ENCODE data around the gene RAD51B. TPM values are rescaled to one million over a fixed set of nuclear protein-coding genes. Genes with fewer than 3 reads are reported as not detected.

The RAD51B gene
- polyA plus RNA-seq, 1 donor (not counting 4 experiments of a cell fraction or from before 2014, with no cell fraction given) = 13.3 TPM

DNA sequence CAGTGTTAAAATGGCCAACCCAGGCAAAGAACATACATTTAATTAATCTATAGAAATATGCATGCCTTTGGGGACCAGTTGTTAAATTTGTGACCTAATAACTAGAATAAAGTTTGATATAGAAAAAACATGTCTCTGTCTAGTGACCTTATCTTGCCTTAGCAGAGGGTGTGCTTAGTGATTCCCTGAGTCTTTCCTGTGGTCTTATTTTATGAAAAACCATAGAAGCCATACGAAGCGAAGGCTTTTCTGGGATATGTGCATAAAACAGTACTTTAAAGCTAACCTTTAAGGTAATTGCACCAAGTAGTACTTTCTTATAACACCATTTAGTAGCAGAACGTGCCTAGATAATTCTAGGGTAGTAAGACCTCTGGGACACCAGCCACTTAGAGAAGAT, 593.9 kb downstream of the RAD51B start:
- H3K27ac ChIP-seq (ENCODE audit: control insufficient read depth, insufficient read depth, low read length) = no peak overlapping the region
- FAIRE-seq = no peak
- H3K27me3 ChIP-seq (ENCODE audit: control insufficient read depth, extremely low read depth, insufficient read depth, low read length) = no peaks in the 10 kb centered on the region
- no peaks in the 10 kb centered on the region for H3K9me1 ChIP-seq (ENCODE audit: control insufficient read depth, extremely low read depth, insufficient read depth, low read length)
- no peaks in the 10 kb centered on the region for H3K36me3 ChIP-seq (ENCODE audit: control insufficient read depth in 2 of 2, extremely low read depth in 1 of 2, insufficient read depth in 2 of 2, low read length in 2 of 2)
- H3K4me2 ChIP-seq (ENCODE audit: control insufficient read depth, extremely low read depth, insufficient read depth, low read depth, low read length) = no peak overlapping the region
- TF ChIP-seq EZH2 (IDR thresholded peaks at IDR 0.05; ENCODE audit: low read length) = no peak
- DNase-seq (ENCODE audit: low read depth, low spot score) = no peak
- H2AFZ ChIP-seq (ENCODE audit: control insufficient read depth, low read length) = no peak overlapping the region
- peaks cover 18% of the 10 kb centered on the region for H3K4me1 ChIP-seq (ENCODE audit: control insufficient read depth, extremely low read depth, insufficient read depth, low read length)
- no peaks in the 10 kb centered on the region for H4K20me1 ChIP-seq (ENCODE audit: control insufficient read depth, extremely low read depth, insufficient read depth, low read length)
- no peak overlapping the region for H3K9ac ChIP-seq (ENCODE audit: control insufficient read depth, extremely low read depth, insufficient read depth, low read length)
- dilution Hi-C loops (cut with MboI; ENCODE audit: extremely low pct_ligation_motif_present, low sequenced_read_pairs) = no loop called here
- H3K4me3 ChIP-seq (ENCODE audit: control insufficient read depth in 2 of 3, extremely low read depth in 1 of 3, insufficient read depth in 2 of 3, low read depth in 1 of 3, low read length in 3 of 3) = no peak overlapping the region
- no peaks in the 10 kb centered on the region for H3K79me2 ChIP-seq (ENCODE audit: control insufficient read depth, insufficient read depth, low read length)
- no peaks in the 10 kb centered on the region for H3K9me3 ChIP-seq (ENCODE audit: control insufficient read depth, low read depth, low read length)

GRCh38 chr14:68414121-68414520, 594.5 kb downstream of the RAD51B start:
- H3K36me3 ChIP-seq (ENCODE audit: control insufficient read depth in 2 of 2, extremely low read depth in 1 of 2, insufficient read depth in 2 of 2, low read length in 2 of 2) = no peaks in the 10 kb centered on the region
- DNase-seq (ENCODE audit: low read depth, low spot score) = no peak
- H3K27ac ChIP-seq (ENCODE audit: control insufficient read depth, insufficient read depth, low read length) = no peak overlapping the region
- no peak for FAIRE-seq
- H3K9me1 ChIP-seq (ENCODE audit: control insufficient read depth, extremely low read depth, insufficient read depth, low read length) = no peaks in the 10 kb centered on the region
- no peak overlapping the region for H3K9ac ChIP-seq (ENCODE audit: control insufficient read depth, extremely low read depth, insufficient read depth, low read length)
- no peak for TF ChIP-seq EZH2 (IDR thresholded peaks at IDR 0.05; ENCODE audit: low read length)
- peaks cover 24% of the 10 kb centered on the region for H3K4me1 ChIP-seq (ENCODE audit: control insufficient read depth, extremely low read depth, insufficient read depth, low read length)
- H3K27me3 ChIP-seq (ENCODE audit: control insufficient read depth, extremely low read depth, insufficient read depth, low read length) = no peaks in the 10 kb centered on the region
- H3K4me2 ChIP-seq (ENCODE audit: control insufficient read depth, extremely low read depth, insufficient read depth, low read depth, low read length) = no peak overlapping the region
- H4K20me1 ChIP-seq (ENCODE audit: control insufficient read depth, extremely low read depth, insufficient read depth, low read length) = no peaks in the 10 kb centered on the region
- no peak overlapping the region for H3K4me3 ChIP-seq (ENCODE audit: control insufficient read depth in 2 of 3, extremely low read depth in 1 of 3, insufficient read depth in 2 of 3, low read depth in 1 of 3, low read length in 3 of 3)
- no peaks in the 10 kb centered on the region for H3K9me3 ChIP-seq (ENCODE audit: control insufficient read depth, low read depth, low read length)
- dilution Hi-C loops (cut with MboI; ENCODE audit: extremely low pct_ligation_motif_present, low sequenced_read_pairs) = no loop called here
- no peaks in the 10 kb centered on the region for H3K79me2 ChIP-seq (ENCODE audit: control insufficient read depth, insufficient read depth, low read length)
- no peak overlapping the region for H2AFZ ChIP-seq (ENCODE audit: control insufficient read depth, low read length)

GRCh38 chr14:68416171-68416570, 596.6 kb downstream of the RAD51B start:
- Histone ChIP-seq H3K9me1 (ENCODE audit: control insufficient read depth, extremely low read depth, insufficient read depth, low read length) (no peaks in the 10 kb centered on the region), H3K4me1 (ENCODE audit: control insufficient read depth, extremely low read depth, insufficient read depth, low read length) (peaks cover 24% of the 10 kb centered on the region), H3K9ac (ENCODE audit: control insufficient read depth, extremely low read depth, insufficient read depth, low read length) (no peak overlapping the region), H3K27ac (ENCODE audit: control insufficient read depth, insufficient read depth, low read length) (no peak overlapping the region), H3K36me3 (ENCODE audit: control insufficient read depth in 2 of 2, extremely low read depth in 1 of 2, insufficient read depth in 2 of 2, low read length in 2 of 2) (no peaks in the 10 kb centered on the region), H3K79me2 (ENCODE audit: control insufficient read depth, insufficient read depth, low read length) (no peaks in the 10 kb centered on the region), H3K4me2 (ENCODE audit: control insufficient read depth, extremely low read depth, insufficient read depth, low read depth, low read length) (no peak overlapping the region), H3K9me3 (ENCODE audit: control insufficient read depth, low read depth, low read length) (no peaks in the 10 kb centered on the region), H2AFZ (ENCODE audit: control insufficient read depth, low read length) (no peak overlapping the region), H3K27me3 (ENCODE audit: control insufficient read depth, extremely low read depth, insufficient read depth, low read length) (no peaks in the 10 kb centered on the region), H4K20me1 (ENCODE audit: control insufficient read depth, extremely low read depth, insufficient read depth, low read length) (no peaks in the 10 kb centered on the region), H3K4me3 (ENCODE audit: control insufficient read depth in 2 of 3, extremely low read depth in 1 of 3, insufficient read depth in 2 of 3, low read depth in 1 of 3, low read length in 3 of 3) (no peak overlapping the region)
- dilution Hi-C loops (cut with MboI; ENCODE audit: extremely low pct_ligation_motif_present, low sequenced_read_pairs) = no loop called here
- TF ChIP-seq CTCF (optimal IDR thresholded peaks at IDR 0.05 in 1 of 3, IDR thresholded peaks at IDR 0.05 in 1 of 3, conservative IDR thresholded peaks at IDR 0.05 in 1 of 3; ENCODE audit: extremely low read depth in 1 of 3, insufficient read depth in 2 of 3, low read length in 3 of 3) = no peak
- no peak for TF ChIP-seq EZH2 (IDR thresholded peaks at IDR 0.05; ENCODE audit: low read length)
- no peak for FAIRE-seq
- DNase-seq (ENCODE audit: low read depth, low spot score) = no peak

Data from keratinocyte (primary cell).